Measurements from ENCODE around the gene EPB41L4B. TPM values are rescaled to one million over a fixed set of nuclear protein-coding genes. Genes with fewer than 3 reads are reported as not detected.
"Not testable (repeated sequence)": the region's sequence is repeated elsewhere in the genome, so short reads cannot be mapped to it uniquely, and the experiment has no call there.

Gene EPB41L4B
- total RNA-seq, 1 experiment from 2014 or later, result 4.6 TPM

GRCh38 chr9:109346904-109347303, 26.0 kb upstream of the EPB41L4B start:
- no TSS peak for BruUV-seq (replicated peaks)
- TF ChIP-seq, protein P1, sequence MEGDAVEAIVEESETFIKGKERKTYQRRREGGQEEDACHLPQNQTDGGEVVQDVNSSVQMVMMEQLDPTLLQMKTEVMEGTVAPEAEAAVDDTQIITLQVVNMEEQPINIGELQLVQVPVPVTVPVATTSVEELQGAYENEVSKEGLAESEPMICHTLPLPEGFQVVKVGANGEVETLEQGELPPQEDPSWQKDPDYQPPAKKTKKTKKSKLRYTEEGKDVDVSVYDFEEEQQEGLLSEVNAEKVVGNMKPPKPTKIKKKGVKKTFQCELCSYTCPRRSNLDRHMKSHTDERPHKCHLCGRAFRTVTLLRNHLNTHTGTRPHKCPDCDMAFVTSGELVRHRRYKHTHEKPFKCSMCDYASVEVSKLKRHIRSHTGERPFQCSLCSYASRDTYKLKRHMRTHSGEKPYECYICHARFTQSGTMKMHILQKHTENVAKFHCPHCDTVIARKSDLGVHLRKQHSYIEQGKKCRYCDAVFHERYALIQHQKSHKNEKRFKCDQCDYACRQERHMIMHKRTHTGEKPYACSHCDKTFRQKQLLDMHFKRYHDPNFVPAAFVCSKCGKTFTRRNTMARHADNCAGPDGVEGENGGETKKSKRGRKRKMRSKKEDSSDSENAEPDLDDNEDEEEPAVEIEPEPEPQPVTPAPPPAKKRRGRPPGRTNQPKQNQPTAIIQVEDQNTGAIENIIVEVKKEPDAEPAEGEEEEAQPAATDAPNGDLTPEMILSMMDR (IDR thresholded peaks at IDR 0.05; ENCODE audit: unreplicated experiment), result no peak
- Mint-ChIP-seq H3K4me3 (ENCODE audit: low read depth, unreplicated experiment) (no peak overlapping the region), H3K27ac (ENCODE audit: unreplicated experiment) (no peak overlapping the region), H3K4me1 (ENCODE audit: low read depth, unreplicated experiment) (peaks cover 5% of the 10 kb centered on the region), H3K27me3 (ENCODE audit: unreplicated experiment) (no peaks in the 10 kb centered on the region), H3K9me3 (ENCODE audit: low read depth, unreplicated experiment) (no peaks in the 10 kb centered on the region), H3K36me3 (ENCODE audit: insufficient read depth, unreplicated experiment) (peaks cover 4% of the 10 kb centered on the region)
- intact Hi-C loops (cut with micrococcal nuclease; ENCODE audit: unreplicated experiment), result loop anchor here (5.0 to 10.0 kb wide), 2 partner anchors 102 to 155 kb away; no protein-coding TSS in a partner anchor
- CTCF ChIA-PET, result interaction anchor here (2.5 kb wide), 1 partner anchor 16 kb away, joined by 19 read pairs; no protein-coding TSS in a partner anchor
- no peak for DNase-seq

- peaks cover 4% of the 10 kb centered on the region for H3K36me3 Mint-ChIP-seq (ENCODE audit: insufficient read depth, unreplicated experiment)
- H3K27me3 Mint-ChIP-seq (ENCODE audit: unreplicated experiment), result no peaks in the 10 kb centered on the region
- H3K4me1 Mint-ChIP-seq (ENCODE audit: low read depth, unreplicated experiment), result peaks cover 5% of the 10 kb centered on the region
- no peaks in the 10 kb centered on the region for H3K9me3 Mint-ChIP-seq (ENCODE audit: low read depth, unreplicated experiment)
- H3K27ac Mint-ChIP-seq (ENCODE audit: unreplicated experiment), result no peak overlapping the region
- H3K4me3 Mint-ChIP-seq (ENCODE audit: low read depth, unreplicated experiment), result no peak overlapping the region
- CTCF ChIA-PET, result interaction anchor here (1.0 to 2.5 kb wide), 6 partner anchors 14 to 259 kb away, joined by 3 to 19 read pairs (median 4); partner anchors contain the start of gene EPB41L4B
- TF ChIP-seq, protein P1 (IDR thresholded peaks at IDR 0.05; ENCODE audit: unreplicated experiment), result no peak
- intact Hi-C loops (cut with micrococcal nuclease; ENCODE audit: unreplicated experiment), result loop anchor here (5.0 to 10.0 kb wide), 2 partner anchors 100 to 153 kb away; no protein-coding TSS in a partner anchor
- no peak for DNase-seq
- BruUV-seq (replicated peaks), result no TSS peak
These were observed 24.0 kb upstream of the EPB41L4B start for GRCh38 chr9:109344866-109345265.

- no peaks in the 10 kb centered on the region for H3K9me3 Mint-ChIP-seq (ENCODE audit: low read depth, unreplicated experiment)
- TF ChIP-seq, protein P1 (IDR thresholded peaks at IDR 0.05; ENCODE audit: unreplicated experiment), result no peak
- CTCF ChIA-PET, result interaction anchor here (0.6 to 0.7 kb wide), 2 partner anchors 124 to 160 kb away, joined by 3 to 4 read pairs; no protein-coding TSS in a partner anchor
- H3K27me3 Mint-ChIP-seq (ENCODE audit: unreplicated experiment), result no peaks in the 10 kb centered on the region
- no TSS peak for BruUV-seq (replicated peaks)
- H3K4me1 Mint-ChIP-seq (ENCODE audit: low read depth, unreplicated experiment), result peaks cover 5% of the 10 kb centered on the region
- peaks cover 4% of the 10 kb centered on the region for H3K36me3 Mint-ChIP-seq (ENCODE audit: insufficient read depth, unreplicated experiment)
- intact Hi-C loops (cut with micrococcal nuclease; ENCODE audit: unreplicated experiment), result loop anchor here (10.0 kb wide), 1 partner anchor 98 kb away; no protein-coding TSS in a partner anchor
- no peak for DNase-seq
- H3K27ac Mint-ChIP-seq (ENCODE audit: unreplicated experiment), result no peak overlapping the region
- no peak overlapping the region for H3K4me3 Mint-ChIP-seq (ENCODE audit: low read depth, unreplicated experiment)
These were observed 22.0 kb upstream of the EPB41L4B start for GRCh38 chr9:109342878-109343277.

- no TSS peak for BruUV-seq (replicated peaks)
- TF ChIP-seq, protein P1 (IDR thresholded peaks at IDR 0.05; ENCODE audit: unreplicated experiment), result no peak
- peaks cover under 1% of the 10 kb centered on the region for H3K4me1 Mint-ChIP-seq (ENCODE audit: low read depth, unreplicated experiment)
- DNase-seq, result no peak
- H3K36me3 Mint-ChIP-seq (ENCODE audit: insufficient read depth, unreplicated experiment), result peaks cover 4% of the 10 kb centered on the region
- no peak overlapping the region for H3K27ac Mint-ChIP-seq (ENCODE audit: unreplicated experiment)
- H3K27me3 Mint-ChIP-seq (ENCODE audit: unreplicated experiment), result no peaks in the 10 kb centered on the region
- intact Hi-C loops (cut with micrococcal nuclease; ENCODE audit: unreplicated experiment), result loop anchor here (10.0 kb wide), 1 partner anchor 97 kb away; no protein-coding TSS in a partner anchor
- no peak overlapping the region for H3K4me3 Mint-ChIP-seq (ENCODE audit: low read depth, unreplicated experiment)
- no peaks in the 10 kb centered on the region for H3K9me3 Mint-ChIP-seq (ENCODE audit: low read depth, unreplicated experiment)
- CTCF ChIA-PET, result interaction anchor here (0.6 kb wide), 1 partner anchor 284 kb away, joined by 3 read pairs; no protein-coding TSS in a partner anchor
These were observed 20.7 kb upstream of the EPB41L4B start for GRCh38 chr9:109341561-109341960.

DNA sequence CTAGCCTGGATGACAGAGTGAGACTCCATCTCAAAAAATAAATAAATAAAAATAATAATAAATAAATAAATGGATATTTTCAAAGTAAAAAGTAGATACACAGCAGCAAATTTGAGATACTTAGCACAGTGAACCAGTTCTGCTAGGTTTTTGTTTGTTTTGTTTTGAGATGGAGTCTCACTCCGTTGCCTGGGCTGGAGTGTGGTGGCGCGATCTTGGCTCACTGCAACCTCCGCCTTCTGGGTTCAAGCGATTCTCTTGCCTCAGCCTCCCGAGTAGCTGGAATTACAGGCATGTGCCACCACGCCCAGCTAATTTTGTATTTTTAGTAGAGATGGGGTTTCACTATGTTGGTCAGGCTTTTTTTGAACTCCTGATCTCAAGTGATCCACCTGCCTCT, 20.1 kb upstream of the EPB41L4B start:
- H3K27ac Mint-ChIP-seq (ENCODE audit: unreplicated experiment); H3K27me3 Mint-ChIP-seq (ENCODE audit: unreplicated experiment); H3K4me3 Mint-ChIP-seq (ENCODE audit: low read depth, unreplicated experiment); H3K36me3 Mint-ChIP-seq (ENCODE audit: insufficient read depth, unreplicated experiment); CTCF ChIA-PET; BruUV-seq (replicated peaks); H3K4me1 Mint-ChIP-seq (ENCODE audit: low read depth, unreplicated experiment); H3K9me3 Mint-ChIP-seq (ENCODE audit: low read depth, unreplicated experiment); DNase-seq: not testable (repeated sequence)
- intact Hi-C loops (cut with micrococcal nuclease; ENCODE audit: unreplicated experiment), result loop anchor here (10.0 kb wide), 1 partner anchor 96 kb away; no protein-coding TSS in a partner anchor
